Naive thymus-derived CD8-positive, alpha-beta T cell (primary cell): ENCODE measurements around the gene MAP4K4. TPM values are rescaled to one million over a fixed set of nuclear protein-coding genes. Genes with fewer than 3 reads are reported as not detected.
A peak's percentile ranks its signal among the peaks of the same experiment; 100 is the strongest.

ENCODE experiments used
- ATAC-seq, 2 donors: fragments of 150-1000 bp; cut with Tn5 transposase in 1 of 2; sonication (Bioruptor Pico), chemical (Tn5 transposase) in 1 of 2; 1 replicate in 1 of 2; 2 replicates in 1 of 2; pipeline ENCODE4 v1.10.0; 2021; ENCODE audit warnings: mild to moderate bottlenecking in 2 of 2, moderate library complexity in 2 of 2
- POLR2A ChIA-PET: fragments of 350-600 bp; sonication (Branson Sonifier 250); formaldehyde crosslinking; loops from one replicate; lab custom pipeline; 2021; ENCODE audit warnings: antibody characterized with exemption; lab: Charles Lee
- DNase-seq, 10 donors: peaks; one replicate each; pipeline versions ENCODE4 v3.0.0 to v3.0.0-alpha.2; 2020 to 2022
- H3K27ac Mint-ChIP-seq, 10 donors: one replicate each; pipeline ENCODE4 v1.8.0; 2020 to 2022; ENCODE audit warnings: mild to moderate bottlenecking in 10 of 10, mixed read lengths in 10 of 10, moderate library complexity in 4 of 10, inconsistent platforms in 1 of 10
- H3K27me3 Mint-ChIP-seq, 5 donors: one replicate each; pipeline ENCODE4 v1.8.0; 2021 to 2022; ENCODE audit warnings: mixed read lengths in 5 of 5
- H3K36me3 Mint-ChIP-seq, 3 donors: one replicate each; pipeline ENCODE4 v1.8.0; 2020 to 2022; ENCODE audit warnings: mixed read lengths in 3 of 3, mild to moderate bottlenecking in 2 of 3, inconsistent platforms in 1 of 3
- H3K4me1 Mint-ChIP-seq, 4 donors: one replicate each; pipeline ENCODE4 v1.8.0; 2021 to 2022; ENCODE audit warnings: mixed read lengths in 4 of 4
- H3K4me3 Mint-ChIP-seq, 10 donors: one replicate each; pipeline ENCODE4 v1.8.0; 2020 to 2022; ENCODE audit warnings: mild to moderate bottlenecking in 10 of 10, mixed read lengths in 10 of 10, moderate library complexity in 6 of 10, inconsistent platforms in 1 of 10
- H3K9me3 Mint-ChIP-seq, 9 donors: one replicate each; pipeline ENCODE4 v1.8.0; 2020 to 2022; ENCODE audit warnings: mixed read lengths in 9 of 9, mild to moderate bottlenecking in 3 of 9, inconsistent platforms in 1 of 9, moderate library complexity in 1 of 9
- polyA plus RNA-seq, 3 donors: library from polyadenylated mRNA; unstranded; fragments of 300-500 nt; fragmentation: Illumina TruSeq; gene quantifications; one replicate each; pipeline ENCODE4 v1.2.3, GENCODE V29; 2021
- total RNA-seq, 8 experiments: library from RNA in 2 of 8; stranded (reverse) in 2 of 8; gene quantifications; one replicate each; pipeline ENCODE4 v1.2.3 and lab custom pipeline; 2021 to 2026

The MAP4K4 gene
- total and polyA plus RNA-seq, 5 experiments from 2014 or later = 9.5 to 122 (median 26.6) TPM

GRCh38 chr2:101725515-101726192 is 28.1 kb downstream of the MAP4K4 start:
- ATAC-seq (no peak), DNase-seq (peak in 4 of 10 donors; percentile 15 to 65 (median 38))
- peak overlapping the region in 8 of 10 donors; percentile 10 to 99 (median 41) for H3K27ac Mint-ChIP-seq
- peaks cover 52 to 98% (median 93%) of the 10 kb centered on the region in 4 donors for H3K4me1 Mint-ChIP-seq
- H3K9me3 Mint-ChIP-seq = peaks cover 0 to 6% (median 0%) of the 10 kb centered on the region in 9 donors
- H3K36me3 Mint-ChIP-seq = peaks cover 0 to 3% (median 0%) of the 10 kb centered on the region in 3 donors
- no peaks in the 10 kb centered on the region for H3K27me3 Mint-ChIP-seq
- peak overlapping the region in 5 of 10 donors; percentile 3 to 46 (median 31) for H3K4me3 Mint-ChIP-seq
- POLR2A ChIA-PET = interaction anchor here (0.6 to 2.2 kb wide), 5 partner anchors 19 to 306 kb away, joined by 3 to 6 read pairs (median 3); no protein-coding TSS in a partner anchor

GRCh38 chr2:101728865-101729264 is 31.4 kb downstream of the MAP4K4 start:
- peak overlapping the region in 9 of 10 donors; percentile 32 to 85 (median 71) for H3K4me3 Mint-ChIP-seq
- H3K27ac Mint-ChIP-seq = peak overlapping the region; percentile 41 to 99 (median 89)
- H3K36me3 Mint-ChIP-seq = peaks cover 0 to 2% (median 0%) of the 10 kb centered on the region in 3 donors
- H3K4me1 Mint-ChIP-seq = peaks cover 49 to 97% (median 80%) of the 10 kb centered on the region in 4 donors
- no peaks in the 10 kb centered on the region for H3K27me3 Mint-ChIP-seq
- no peak for DNase-seq
- H3K9me3 Mint-ChIP-seq = no peaks in the 10 kb centered on the region
- POLR2A ChIA-PET = interaction anchor here (0.7 to 2.5 kb wide), 5 partner anchors 10 to 727 kb away, joined by 3 to 13 read pairs (median 6); partner anchors contain the start of gene MAP4K4
- no peak for ATAC-seq

GRCh38 chr2:101729521-101730190 is 32.1 kb downstream of the MAP4K4 start:
- peaks cover 47 to 96% (median 78%) of the 10 kb centered on the region in 4 donors for H3K4me1 Mint-ChIP-seq
- DNase-seq (peak in 5 of 10 donors; percentile 6 to 51 (median 32)), ATAC-seq (peak; percentile 80 to 84)
- POLR2A ChIA-PET = interaction anchor here (0.6 to 2.5 kb wide), 9 partner anchors 11 to 728 kb away, joined by 3 to 13 read pairs (median 4); partner anchors contain the start of gene MAP4K4
- H3K36me3 Mint-ChIP-seq = peaks cover 0 to 2% (median 0%) of the 10 kb centered on the region in 3 donors
- H3K27me3 Mint-ChIP-seq = no peaks in the 10 kb centered on the region
- no peaks in the 10 kb centered on the region for H3K9me3 Mint-ChIP-seq
- peak overlapping the region; percentile 43 to 85 (median 76) for H3K4me3 Mint-ChIP-seq
- peak overlapping the region; percentile 86 to 99 (median 90) for H3K27ac Mint-ChIP-seq

GRCh38 chr2:101731221-101732054 is 33.9 kb downstream of the MAP4K4 start:
- POLR2A ChIA-PET = interaction anchor here (0.6 to 1.1 kb wide), 2 partner anchors 9 to 32 kb away, joined by 3 read pairs; no protein-coding TSS in a partner anchor
- Mint-ChIP-seq H3K4me1 (peaks cover 51 to 96% (median 79%) of the 10 kb centered on the region in 4 donors), H3K4me3 (no peak overlapping the region), H3K27me3 (no peaks in the 10 kb centered on the region), H3K36me3 (peaks cover 0 to 2% (median 0%) of the 10 kb centered on the region in 3 donors), H3K9me3 (no peaks in the 10 kb centered on the region), H3K27ac (no peak overlapping the region)
- DNase-seq = no peak
- ATAC-seq = no peak

- Mint-ChIP-seq H3K27me3 (no peaks in the 10 kb centered on the region), H3K36me3 (peaks cover 0 to 2% (median 0%) of the 10 kb centered on the region in 3 donors), H3K27ac (peak overlapping the region in 4 of 10 donors; percentile 40 to 88 (median 42)), H3K4me1 (peaks cover 52 to 96% (median 81%) of the 10 kb centered on the region in 4 donors), H3K4me3 (peak overlapping the region in 3 of 10 donors; percentile 23 to 52 (median 47)), H3K9me3 (no peaks in the 10 kb centered on the region)
- POLR2A ChIA-PET = interaction anchor here (1.1 kb wide), 1 partner anchor 10 kb away, joined by 3 read pairs; no protein-coding TSS in a partner anchor
- ATAC-seq (no peak), DNase-seq (no peak)
Measured at GRCh38 chr2:101732199-101732598, 34.7 kb downstream of the MAP4K4 start.

- POLR2A ChIA-PET = interaction anchor here (1.1 to 1.4 kb wide), 2 partner anchors 11 to 29 kb away, joined by 3 read pairs; no protein-coding TSS in a partner anchor
- DNase-seq = no peak
Measured at GRCh38 chr2:101732773-101733256, 35.3 kb downstream of the MAP4K4 start.

GRCh38 chr2:101733257-101733993 is 35.9 kb downstream of the MAP4K4 start:
- no peaks in the 10 kb centered on the region for H3K27me3 Mint-ChIP-seq
- no peaks in the 10 kb centered on the region for H3K9me3 Mint-ChIP-seq
- H3K27ac Mint-ChIP-seq = peak overlapping the region; percentile 40 to 88 (median 69)
- H3K36me3 Mint-ChIP-seq = peaks cover 0 to 2% (median 0%) of the 10 kb centered on the region in 3 donors
- H3K4me3 Mint-ChIP-seq = peak overlapping the region in 6 of 10 donors; percentile 13 to 69 (median 27)
- DNase-seq (no peak), ATAC-seq (no peak)
- POLR2A ChIA-PET = interaction anchor here (0.5 to 1.4 kb wide), 2 partner anchors 28 to 146 kb away, joined by 3 read pairs; no protein-coding TSS in a partner anchor
- H3K4me1 Mint-ChIP-seq = peaks cover 55 to 96% (median 82%) of the 10 kb centered on the region in 4 donors

More at GRCh38 chr2:101732773-101733256, 35.3 kb downstream of the MAP4K4 start:
- Mint-ChIP-seq H3K27ac (peak overlapping the region; percentile 9 to 88 (median 65)), H3K27me3 (no peaks in the 10 kb centered on the region), H3K9me3 (no peaks in the 10 kb centered on the region), H3K36me3 (peaks cover 0 to 2% (median 0%) of the 10 kb centered on the region in 3 donors), H3K4me3 (peak overlapping the region in 5 of 10 donors; percentile 13 to 69 (median 31)), H3K4me1 (peaks cover 51 to 96% (median 81%) of the 10 kb centered on the region in 4 donors)
- ATAC-seq = no peak

- Mint-ChIP-seq H3K27ac (peak overlapping the region; percentile 40 to 87 (median 72)), H3K27me3 (no peaks in the 10 kb centered on the region), H3K4me1 (peaks cover 52 to 96% (median 77%) of the 10 kb centered on the region in 4 donors), H3K4me3 (peak overlapping the region in 3 of 10 donors; percentile 9 to 42 (median 22)), H3K36me3 (peaks cover 0 to 2% (median 0%) of the 10 kb centered on the region in 3 donors), H3K9me3 (no peaks in the 10 kb centered on the region)
- DNase-seq (no peak), ATAC-seq (no peak)
- POLR2A ChIA-PET = no interaction called here
Measured at GRCh38 chr2:101734505-101735165, 37.1 kb downstream of the MAP4K4 start.

- H3K27ac Mint-ChIP-seq = peak overlapping the region in 8 of 10 donors; percentile 58 to 87 (median 80)
- peaks cover 0 to 2% (median 0%) of the 10 kb centered on the region in 3 donors for H3K36me3 Mint-ChIP-seq
- ATAC-seq = no peak
- peak overlapping the region in 2 of 10 donors; percentile 1 to 9 for H3K4me3 Mint-ChIP-seq
- no peaks in the 10 kb centered on the region for H3K27me3 Mint-ChIP-seq
- no peaks in the 10 kb centered on the region for H3K9me3 Mint-ChIP-seq
- no peak for DNase-seq
- POLR2A ChIA-PET = interaction anchor here (1.3 kb wide), 1 partner anchor 39 kb away, joined by 3 read pairs; no protein-coding TSS in a partner anchor
- H3K4me1 Mint-ChIP-seq = peaks cover 49 to 93% (median 74%) of the 10 kb centered on the region in 4 donors
Measured at GRCh38 chr2:101735166-101735533, 37.6 kb downstream of the MAP4K4 start.

- peak overlapping the region in 9 of 10 donors; percentile 17 to 85 (median 69) for H3K27ac Mint-ChIP-seq
- no peak for DNase-seq
- no peaks in the 10 kb centered on the region for H3K27me3 Mint-ChIP-seq
- peaks cover 0 to 2% (median 0%) of the 10 kb centered on the region in 3 donors for H3K36me3 Mint-ChIP-seq
- H3K4me3 Mint-ChIP-seq = peak overlapping the region in 6 of 10 donors; percentile 3 to 56 (median 34)
- ATAC-seq = peak in 1 of 2 donors; percentile 22
- POLR2A ChIA-PET = interaction anchor here (0.8 to 1.3 kb wide), 2 partner anchors 11 to 40 kb away, joined by 3 read pairs; no protein-coding TSS in a partner anchor
- H3K9me3 Mint-ChIP-seq = no peaks in the 10 kb centered on the region
- H3K4me1 Mint-ChIP-seq = peaks cover 50 to 93% (median 75%) of the 10 kb centered on the region in 4 donors
Measured at GRCh38 chr2:101736233-101736632, 38.7 kb downstream of the MAP4K4 start.
